ENCODE measurements around the gene S1PR2.
"Not testable (repeated sequence)": the region's sequence is repeated elsewhere in the genome, so short reads cannot be mapped to it uniquely, and the experiment has no call there.

The S1PR2 gene

DNA sequence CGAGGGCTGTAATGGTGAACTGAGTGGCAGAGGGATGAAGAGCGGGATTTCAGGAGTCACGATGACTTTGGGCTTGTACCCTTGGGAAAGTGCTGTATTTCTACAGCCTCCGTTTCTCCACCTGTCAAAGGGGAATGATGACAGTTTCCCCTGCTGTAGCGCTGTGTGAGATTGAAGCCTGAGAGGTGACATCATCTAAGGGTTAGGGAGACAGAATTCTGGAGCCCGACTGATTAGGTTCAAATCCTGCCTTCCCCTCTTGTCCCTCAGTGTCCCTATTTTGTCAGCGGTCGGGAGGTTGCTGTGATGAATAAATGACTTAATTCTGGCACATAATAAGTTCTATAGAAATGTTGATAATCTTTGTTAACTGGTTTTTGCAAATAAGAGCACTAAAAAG, 21.6 kb upstream of the S1PR2 start:
- DNase-seq = no peak

DNA sequence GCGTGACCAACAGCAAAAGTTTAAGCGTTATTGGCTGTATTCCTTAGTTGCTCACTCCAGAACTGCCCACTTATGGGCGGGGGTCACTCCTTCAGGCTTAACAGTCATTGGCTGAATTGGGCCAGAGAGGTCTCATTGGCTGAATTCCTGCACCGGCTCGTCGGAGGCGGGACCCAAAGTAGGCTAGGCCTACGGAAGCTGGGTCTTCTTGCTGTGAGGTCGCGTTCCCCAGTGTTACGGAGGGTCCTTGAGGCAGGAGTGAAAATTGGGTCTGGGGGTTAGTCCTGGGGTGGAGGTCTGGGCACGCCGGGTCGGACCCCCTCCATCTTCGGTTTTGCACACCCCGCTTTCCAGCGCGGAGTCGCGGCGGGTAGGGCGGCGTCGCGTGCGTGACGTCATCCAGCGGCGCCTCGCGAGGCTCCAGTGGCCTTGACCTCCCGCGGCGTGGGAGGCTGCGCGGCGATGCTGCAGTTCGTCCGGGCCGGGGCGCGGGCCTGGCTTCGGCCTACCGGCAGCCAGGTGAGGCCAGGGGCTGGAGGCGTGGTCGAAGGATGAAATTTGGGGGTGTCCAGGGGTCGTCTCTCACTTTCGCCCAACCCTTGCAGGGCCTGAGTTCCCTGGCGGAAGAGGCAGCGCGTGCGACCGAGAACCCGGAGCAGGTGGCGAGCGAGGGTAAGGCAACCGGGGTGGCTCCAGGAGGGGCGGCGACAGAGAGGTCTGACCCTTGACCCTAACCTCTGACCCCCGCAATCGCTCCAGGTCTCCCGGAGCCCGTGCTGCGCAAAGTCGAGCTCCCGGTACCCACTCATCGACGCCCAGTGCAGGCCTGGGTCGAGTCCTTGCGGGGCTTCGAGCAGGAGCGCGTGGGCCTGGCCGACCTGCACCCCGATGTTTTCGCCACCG, 20.9 kb upstream of the S1PR2 start, which contains the start of gene MRPL4:
MRPL4 (plus strand) TSS at position 423 of the 903 bp plus-strand sequence; CDS start at position 463, 40 bp downstream.
- DNase-seq = peak; percentile 88 to 98

DNA sequence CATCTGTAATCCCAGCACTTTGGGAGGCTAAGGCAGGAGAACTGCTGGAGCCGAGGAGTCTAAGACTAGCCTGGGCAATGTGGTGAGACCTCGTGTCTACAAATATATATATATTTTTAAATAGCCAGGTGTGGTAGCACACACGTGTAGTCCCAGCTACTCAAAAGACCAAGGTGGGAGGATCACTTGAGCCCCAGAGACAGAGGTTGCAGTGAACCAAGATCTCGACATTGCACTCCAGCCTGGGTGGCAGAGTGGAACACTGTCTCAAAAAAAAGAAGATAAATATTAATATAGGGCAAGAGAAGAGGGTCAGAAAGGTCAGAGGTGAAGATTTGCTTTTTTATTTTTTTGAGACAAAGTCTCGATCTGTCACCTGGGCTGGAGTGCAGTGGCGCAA, 15.4 kb upstream of the S1PR2 start:
- DNase-seq = no peak

DNA sequence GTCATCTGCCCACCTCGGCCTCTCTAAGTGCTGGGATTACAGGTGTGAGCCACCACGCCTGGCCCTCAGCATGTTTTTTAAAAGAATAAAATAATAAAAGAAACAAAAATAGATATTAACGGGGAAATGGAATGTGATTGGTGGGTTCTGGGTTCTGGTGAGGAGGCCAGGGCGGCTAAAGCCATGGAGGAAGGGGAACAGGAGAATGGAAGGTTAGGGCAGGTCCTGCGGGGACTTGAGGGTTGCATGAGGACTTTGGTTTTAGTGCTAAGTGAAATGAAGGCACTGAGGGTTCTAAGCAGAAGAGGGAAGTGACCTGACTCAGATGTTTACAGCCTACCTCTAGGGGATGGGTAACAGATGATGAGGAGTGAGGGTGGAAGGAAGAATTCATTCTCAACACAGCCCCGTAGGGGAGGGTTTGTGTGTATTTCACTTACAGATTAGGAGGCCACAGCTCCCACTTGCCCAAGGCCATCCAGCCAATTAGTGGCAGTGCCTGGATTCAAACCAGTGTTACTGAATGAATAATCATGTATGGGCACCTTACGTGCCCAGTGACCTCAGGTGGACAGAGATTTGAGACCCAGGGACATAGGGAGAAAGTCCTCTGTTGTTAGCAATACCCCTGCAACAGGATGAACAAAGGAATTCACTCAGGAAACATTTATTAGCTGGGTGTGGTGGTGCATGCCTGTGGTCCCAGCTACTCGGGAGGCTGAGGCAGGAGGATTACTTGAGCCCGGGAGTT, 14.2 kb upstream of the S1PR2 start:
- no peak for DNase-seq

DNA sequence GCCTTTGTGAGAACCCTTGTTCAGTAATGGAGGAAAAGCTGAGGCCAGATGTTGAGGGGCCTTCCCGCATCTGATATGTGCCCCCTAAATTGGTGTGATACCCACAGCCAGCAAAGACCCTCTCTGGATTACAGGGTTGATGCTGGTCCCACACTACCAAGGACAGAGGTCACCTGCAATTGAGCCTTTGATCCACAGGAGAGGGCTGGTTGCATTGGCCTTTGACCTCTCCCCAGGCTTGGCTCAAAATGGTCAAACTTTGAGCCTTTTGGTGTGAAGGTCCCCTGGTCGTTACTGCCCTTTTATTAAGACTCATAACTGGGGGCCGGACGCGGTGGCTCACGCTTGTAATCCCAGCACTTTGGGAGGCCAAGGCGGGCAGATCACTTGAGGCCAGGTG, 12.5 kb upstream of the S1PR2 start:
- DNase-seq = no peak

DNA sequence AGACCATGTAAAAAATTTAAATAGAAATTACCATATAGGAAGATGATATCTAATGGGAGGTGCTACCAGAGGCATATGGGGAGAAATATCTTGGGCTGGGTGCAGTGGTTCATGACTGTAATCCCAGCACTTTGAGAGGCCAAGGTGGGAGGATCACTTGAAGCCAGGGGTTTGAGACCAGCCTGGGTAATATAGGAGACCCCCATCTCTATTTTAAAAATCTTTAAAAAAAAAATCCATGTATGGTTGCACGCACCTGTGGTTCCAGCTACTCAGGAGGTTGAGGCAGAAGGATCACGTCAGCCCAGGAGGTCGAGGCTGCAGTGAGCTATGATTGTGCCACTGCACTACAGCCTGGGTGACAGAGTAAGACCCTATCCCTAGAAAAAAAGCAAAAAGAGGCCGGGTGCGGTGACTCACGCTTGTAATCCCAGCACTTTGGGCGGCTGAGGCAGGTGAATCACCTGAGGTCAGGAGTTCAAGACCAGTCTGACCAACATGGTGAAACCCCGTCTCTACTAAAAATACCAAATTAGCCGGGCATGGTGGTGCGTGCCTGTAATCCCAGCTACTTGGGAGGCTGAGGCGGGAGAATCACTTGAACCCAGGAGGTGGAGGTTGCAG, 10.8 kb upstream of the S1PR2 start:
- DNase-seq = not testable (repeated sequence)

DNA sequence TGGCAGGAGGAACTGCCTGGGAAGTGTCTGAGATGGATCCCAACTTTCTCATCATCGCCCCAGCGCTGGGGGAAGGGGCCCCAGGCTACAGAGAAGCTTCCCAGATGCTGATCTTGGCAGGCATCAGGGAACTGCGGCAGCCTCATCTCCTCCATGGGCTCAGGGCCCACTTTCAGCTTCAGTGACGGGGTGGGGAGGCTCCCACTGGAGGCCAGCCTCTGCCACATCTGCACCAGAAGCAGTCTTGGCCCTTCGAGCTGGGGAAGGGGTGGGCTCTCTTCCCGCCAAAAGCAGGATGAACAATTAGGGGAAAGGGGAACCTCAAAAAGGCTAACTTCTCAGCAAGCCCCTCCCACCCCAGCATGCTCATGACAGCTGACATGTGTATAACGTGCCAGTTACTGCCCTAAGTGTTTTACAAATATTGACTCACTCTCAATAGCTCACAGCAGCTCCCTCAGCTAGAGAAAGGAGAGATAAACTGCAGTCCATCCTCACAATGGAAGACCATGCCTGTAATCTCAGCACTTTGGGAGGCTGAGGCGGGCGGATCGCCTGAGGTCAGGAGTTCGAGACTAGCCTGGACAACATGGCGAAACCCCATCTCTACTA, 7.1 kb upstream of the S1PR2 start:
- DNase-seq = no peak

DNA sequence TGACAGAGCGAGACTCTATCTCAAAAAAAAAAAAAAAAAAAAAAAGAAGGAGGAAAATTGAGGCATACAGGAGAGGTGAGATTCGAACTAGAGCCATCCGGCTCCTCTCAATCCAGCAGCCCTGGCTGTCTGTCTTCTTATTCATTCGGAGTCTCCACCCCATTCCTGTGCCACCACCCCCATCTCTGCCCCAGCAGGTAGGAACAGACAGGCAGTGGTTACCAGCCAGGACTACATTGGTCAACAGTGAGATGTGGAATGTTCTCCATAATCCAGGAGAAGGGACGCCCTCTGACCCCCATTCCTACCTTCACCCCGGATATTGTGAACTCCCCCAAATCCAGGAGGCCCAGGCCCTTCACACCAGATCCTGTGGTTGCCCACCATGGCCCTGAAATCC, 6.6 kb upstream of the S1PR2 start:
- DNase-seq = no peak

DNA sequence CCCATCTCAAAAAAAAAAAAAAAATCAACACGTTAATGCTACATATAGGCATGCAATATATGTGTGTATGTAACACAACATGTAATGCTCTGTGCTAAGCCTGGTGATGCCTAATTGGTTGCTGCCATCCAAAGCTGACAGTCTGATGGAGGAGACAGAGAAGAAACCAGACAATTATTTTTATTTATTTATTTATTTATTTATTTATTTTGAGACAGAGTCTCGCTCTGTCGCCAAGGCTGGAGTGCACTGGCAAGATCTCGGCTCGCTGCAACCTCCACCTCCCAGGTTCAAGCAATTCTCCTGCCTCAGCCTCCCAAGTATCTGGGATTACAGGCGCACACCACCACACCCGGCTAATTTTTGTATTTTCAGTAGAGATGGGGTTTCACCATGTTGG, 4.3 kb upstream of the S1PR2 start:
- not testable (repeated sequence) for DNase-seq

DNA sequence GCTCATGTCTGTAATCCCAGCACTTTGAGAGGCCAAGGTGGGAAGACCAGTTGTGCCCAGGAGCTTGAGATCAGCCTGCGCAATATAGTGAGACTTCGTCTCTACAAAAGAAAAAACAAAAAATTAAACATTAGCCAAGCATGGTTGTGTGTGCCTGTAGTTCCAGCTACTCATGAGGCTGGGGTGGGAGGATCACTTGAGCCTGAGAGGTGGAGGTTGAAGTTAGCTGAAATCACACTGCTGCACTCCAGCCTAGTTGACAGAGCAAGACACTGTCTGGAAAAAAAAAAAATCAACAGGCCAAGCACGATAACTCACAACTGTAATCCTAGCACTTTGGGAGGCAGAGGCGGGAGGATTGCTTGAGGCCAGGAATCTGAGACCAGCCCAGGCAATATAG, 3.9 kb upstream of the S1PR2 start:
- no peak for DNase-seq

DNA sequence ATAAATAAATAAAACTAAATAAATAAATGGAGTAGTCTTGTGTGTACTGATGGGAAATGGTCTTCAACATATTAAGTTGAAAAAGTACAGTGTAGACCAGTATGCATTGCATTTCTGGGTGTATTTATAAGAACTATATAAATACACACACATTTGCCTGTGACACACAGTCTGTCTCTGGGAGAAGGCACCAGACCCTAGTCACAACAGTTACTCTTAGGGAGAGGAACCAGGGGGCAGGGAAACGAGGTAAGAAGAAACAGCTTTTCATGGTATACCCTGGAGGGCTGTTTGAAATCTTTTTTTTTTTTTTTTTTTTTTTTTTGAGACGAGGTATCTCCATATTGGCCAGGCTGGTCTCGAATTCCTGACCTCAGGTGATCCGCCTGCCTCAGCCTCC, 2.8 kb upstream of the S1PR2 start:
- no peak for DNase-seq

DNA sequence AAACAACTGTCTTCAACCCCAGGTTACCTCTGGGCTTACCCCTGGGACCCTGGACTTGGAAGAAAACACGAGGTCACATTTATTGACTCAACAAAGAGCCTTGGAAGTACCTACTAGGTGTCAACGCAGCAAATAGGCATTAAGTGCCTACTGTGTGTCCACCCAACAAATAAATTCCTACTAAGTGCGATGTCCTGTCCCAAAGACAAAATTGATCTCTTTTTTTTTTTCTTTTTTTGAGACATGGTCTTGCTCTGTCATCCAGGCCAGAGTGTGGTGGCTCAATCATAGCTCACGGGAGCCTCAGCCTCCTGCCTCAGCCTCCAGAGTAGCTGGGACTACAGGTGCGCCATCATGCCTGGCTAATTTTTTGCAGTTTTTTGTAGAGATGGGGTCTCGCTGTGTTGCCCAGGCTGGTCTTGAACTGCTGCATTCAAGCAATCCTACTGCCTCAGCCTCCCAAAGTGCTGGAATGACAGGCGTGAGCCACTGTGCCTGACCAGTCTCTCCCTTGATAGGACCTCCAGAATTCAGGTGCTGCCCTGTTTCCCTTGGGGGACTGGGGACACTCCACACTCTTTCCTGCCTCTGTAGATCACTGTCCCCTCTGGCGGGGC, 589 bp upstream of the S1PR2 start:
- no peak for DNase-seq

DNA sequence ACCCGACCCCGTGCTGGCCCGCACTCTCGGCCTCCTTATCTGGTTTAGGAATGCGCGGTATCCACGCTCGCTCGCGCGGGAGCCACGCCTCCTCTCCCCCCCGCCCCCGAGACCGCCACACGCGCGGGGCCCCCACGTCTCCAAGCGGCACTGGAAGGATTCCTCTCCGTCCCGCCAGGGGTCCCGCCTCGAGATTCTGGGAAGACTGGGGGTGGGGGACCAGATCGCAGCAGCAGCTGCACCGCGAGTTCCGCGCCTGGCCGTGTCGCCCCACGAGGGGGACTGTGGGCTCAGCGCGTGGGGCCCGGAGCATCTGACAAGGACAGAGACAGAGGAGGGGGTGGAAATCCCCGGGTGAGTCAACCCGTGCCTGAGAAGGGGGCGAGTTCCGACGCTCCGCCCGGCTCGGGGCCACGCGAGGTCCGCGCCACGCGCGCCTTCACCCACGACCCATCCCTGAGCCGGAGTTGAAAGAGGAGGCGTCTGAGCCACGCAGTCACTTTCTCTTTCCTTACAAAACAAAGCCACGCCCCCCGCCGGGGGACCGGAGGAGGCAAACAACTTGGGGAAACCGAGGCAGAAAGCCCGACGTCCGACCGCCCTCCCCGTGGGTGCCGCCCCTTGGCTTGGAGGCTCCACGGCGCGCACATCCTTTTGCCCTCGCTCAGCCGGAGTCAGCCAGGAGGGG, 814 bp downstream of the S1PR2 start:
- peak; percentile 70 to 89 for DNase-seq

DNA sequence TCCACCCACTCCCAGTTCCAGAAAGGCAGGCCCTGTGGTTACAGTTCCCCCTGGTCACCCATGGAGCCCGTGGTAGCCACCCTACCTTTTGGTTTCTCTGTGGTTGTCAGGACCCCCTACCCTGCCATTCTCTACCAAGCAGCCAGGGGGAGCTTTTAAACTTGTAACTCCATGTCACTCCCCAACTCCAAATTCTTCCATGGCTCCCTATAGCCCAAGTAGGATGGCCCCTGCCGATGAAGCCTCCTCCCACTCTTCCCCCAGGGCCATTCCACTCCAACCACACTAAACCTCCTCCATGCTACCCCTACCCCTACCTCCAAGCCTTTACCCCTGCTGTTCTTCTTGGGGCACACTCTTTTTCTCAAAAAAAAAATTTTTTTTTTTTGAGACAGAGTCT, 2.2 kb downstream of the S1PR2 start:
- peak in 1 of 2 experiments; percentile 26 for DNase-seq

DNA sequence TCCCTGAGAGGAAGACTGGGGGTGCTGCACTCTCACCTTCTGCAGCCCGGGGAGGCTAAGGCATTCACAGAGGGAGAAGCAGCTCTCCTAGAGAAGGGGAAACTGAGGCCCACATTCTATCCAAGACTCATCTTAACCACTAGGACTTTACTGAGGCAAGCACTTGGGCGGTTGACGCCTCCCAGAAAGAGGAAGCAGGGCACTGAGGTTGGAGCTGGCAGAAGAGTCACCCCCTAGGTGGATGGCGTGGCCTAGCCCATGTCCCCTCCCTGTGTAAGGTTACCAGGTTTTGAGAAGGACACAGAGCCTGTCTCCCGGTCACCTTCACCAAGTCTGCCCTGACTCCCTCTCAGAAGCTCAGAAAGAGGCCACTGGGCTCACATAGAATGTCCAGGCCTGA, 2.7 kb downstream of the S1PR2 start:
- DNase-seq = no peak

DNA sequence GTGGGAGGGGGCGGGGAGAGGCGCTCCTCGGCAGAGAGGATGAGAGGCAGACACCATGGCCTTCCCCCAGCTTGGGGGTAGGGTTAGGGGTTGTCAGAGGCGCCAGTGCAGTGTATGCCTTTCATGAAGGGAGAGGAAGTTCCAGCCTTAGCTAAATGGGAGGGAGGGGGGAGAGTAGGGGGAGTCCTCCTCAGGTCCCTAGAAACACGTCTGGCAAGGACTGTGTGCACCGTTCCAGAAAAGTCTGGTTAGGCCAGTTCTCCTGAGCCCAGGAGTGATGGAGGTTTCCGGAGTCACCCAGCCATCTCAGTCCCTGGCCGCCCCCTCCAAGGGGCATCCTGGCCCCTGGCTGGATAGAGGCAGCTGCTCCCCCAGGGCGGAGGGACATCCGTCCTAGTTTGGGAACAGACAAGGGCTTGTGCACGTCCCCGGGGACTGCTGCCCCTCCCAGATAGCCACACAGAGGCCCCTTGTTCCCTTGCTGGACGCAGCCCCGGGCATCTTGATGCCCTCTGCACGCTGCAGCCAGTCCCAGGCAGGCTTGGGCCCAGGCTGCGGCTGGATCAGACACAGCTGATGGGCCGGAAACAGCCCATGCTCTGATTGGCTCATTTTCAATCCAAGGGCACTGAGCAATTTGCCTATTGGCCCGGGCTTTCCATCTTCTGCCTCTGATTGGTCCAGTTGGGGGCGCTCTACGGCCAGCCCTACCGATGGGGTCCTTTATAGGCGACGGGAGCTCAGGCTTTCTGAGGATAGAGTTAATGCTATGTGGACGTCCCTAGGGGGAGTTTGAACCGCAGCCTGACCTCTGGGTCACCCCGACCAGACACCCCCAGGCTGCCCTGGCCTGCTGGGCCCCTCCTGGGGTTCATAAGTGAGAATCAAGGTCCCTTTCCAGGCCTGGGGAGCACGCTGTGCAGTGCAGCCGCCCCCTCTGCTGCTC, 3.8 kb downstream of the S1PR2 start:
- no peak for DNase-seq

DNA sequence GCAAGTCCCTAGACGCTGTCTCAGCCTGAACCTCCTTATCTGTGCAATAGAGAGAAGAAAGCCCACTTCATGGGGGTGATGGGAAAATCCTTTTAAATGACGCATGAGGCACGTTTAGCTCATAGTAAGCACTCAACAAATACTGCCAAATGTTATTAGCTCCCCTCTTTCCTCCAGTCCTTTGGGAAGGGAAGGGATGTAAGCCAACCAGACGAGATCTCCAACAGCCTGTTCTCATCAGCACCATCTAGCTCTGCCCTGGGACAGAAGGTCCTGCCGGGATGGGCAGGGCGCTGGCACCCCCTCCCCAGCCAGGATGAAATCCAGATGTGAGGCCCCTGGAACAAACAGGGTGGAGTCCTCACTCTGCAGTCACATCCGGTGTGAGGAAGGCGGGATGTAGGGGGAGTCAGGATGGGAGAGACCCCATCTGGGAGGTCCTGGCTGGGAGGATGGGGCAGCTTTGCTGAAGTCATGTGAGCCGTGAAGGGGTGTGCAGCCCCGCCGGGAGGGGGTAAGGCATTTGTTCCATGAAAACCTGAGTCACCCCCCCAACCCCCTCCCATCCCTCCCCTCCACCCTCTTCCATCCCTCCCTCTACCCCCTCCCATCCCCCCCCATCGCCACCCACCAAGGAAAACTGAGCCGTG, 4.6 kb downstream of the S1PR2 start:
- DNase-seq = no peak

DNA sequence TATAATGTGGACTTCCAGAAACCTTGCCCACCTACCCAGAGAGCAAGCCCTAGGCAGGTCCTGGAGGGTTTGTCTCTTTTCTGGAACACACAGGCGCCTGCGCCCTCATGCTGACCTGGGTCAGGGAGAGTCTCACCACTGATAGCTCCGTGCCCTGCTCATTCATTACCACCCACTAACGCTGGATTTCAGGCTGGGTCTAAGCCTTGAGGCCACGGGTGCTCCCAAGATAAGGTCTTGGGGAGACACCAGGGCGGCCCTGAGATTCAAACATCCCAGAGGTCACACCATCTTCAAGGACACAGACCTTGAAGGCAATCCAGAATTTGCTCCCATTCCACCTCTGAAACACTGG, 5.1 kb downstream of the S1PR2 start:
- DNase-seq = no peak

DNA sequence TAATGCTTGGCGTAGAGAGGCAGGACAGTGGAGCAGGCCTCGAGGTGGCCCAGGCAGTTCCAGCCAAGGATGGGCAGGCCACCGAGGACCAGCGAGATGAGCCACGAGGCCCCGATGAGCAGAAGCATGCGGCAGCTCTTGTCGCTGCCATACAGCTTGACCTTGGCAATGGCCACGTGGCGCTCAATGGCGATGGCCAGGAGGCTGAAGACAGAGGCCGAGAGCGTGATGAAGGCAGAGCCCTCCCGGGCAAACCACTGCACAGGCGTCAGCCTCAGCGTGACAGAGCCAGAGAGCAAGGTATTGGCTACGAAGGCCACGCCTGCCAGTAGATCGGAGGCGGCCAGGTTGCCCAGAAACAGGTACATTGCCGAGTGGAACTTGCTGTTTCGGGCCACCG, 6.8 kb downstream of the S1PR2 start:
- no peak for DNase-seq

DNA sequence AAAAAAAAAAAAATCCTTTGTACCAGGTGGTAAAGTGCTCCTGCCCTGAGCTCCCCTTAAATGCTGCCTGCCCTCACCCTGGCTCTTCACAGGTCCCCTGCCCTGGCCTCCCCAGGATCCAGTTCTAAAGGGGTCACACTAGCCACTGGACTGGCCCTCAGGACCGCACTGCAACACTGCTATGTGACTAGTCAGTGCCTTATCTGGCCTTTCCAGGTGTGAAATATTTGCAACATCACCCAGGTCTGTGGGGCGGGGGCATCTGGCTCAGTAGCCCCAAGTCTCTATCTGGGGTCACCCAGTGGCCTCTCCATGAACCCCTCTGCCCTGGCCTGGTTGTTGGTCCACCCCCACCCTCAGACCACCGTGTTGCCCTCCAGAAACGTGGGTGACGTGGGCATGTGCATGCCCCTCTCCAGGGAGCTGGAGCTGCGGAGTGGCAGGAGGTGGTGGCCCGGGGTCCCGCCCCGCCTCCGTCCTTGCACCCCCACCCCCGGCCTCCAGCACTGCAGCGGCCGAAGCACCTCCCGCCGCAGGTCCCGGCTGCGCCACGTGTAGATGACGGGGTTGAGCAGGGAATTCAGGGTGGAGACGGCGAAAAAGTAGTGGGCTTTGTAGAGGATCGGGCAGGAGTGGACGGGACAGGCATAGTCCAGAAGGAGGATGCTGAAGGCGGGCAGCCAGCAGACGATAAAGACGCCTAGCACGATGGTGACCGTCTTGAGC, 7.5 kb downstream of the S1PR2 start:
- no peak for DNase-seq
